Hematopoietic multipotent progenitor cell treated with erythropoietin and hydrocortisone succinate and interleukin-3 and kit ligand, for 6 days (in vitro differentiated cells): ENCODE results near the gene PCSK1N.

ENCODE experiments used
- DNase-seq: peaks from one replicate; pipeline ENCODE4 v3.0.0-alpha.2; 2015

Gene PCSK1N

GRCh38 chrX:48787505-48788443 lies 47.6 kb downstream of the PCSK1N start:
- DNase-seq, result peak; percentile 48

DNA sequence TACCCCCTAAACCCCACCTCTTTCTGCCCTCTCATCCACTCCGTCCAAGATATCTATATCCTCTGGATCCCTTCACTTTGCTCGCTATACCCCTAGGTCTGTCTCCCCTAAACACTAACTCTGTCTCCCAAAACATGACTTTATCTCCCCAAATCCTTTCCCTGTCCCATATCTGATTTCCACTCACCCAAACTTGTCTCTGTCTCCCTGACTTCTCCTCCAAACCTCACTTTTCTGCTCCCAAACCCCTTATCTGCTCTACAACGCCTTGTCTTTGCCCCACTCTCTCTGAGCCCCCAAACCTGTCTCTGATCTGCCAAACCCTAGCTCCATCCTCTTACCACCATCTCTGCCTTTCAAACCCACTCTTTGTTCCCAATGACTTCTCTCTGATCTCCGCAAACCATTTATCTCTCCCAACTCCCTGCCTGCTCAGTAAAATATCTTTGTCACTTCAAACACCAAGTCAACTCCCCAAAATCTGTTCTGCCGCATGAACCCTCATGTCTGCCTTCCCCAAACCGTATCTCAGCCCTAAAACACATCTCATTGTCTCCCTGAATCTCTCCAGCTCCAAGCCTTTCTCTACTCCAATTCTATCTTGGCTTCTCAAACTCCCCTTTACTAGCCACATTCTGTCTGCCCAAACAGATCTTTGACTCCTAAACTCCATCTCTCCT lies 48.4 kb downstream of the PCSK1N start:
- no peak for DNase-seq

- peak; percentile 86 for DNase-seq
Measured at GRCh38 chrX:48786341-48786800, 49.0 kb downstream of the PCSK1N start, which contains the start of gene GATA1. Gene GATA1, plus strand, starts transcription at chrX:48786590. Its CDS starts 4,520 bp downstream, at chrX:48791110.

DNA sequence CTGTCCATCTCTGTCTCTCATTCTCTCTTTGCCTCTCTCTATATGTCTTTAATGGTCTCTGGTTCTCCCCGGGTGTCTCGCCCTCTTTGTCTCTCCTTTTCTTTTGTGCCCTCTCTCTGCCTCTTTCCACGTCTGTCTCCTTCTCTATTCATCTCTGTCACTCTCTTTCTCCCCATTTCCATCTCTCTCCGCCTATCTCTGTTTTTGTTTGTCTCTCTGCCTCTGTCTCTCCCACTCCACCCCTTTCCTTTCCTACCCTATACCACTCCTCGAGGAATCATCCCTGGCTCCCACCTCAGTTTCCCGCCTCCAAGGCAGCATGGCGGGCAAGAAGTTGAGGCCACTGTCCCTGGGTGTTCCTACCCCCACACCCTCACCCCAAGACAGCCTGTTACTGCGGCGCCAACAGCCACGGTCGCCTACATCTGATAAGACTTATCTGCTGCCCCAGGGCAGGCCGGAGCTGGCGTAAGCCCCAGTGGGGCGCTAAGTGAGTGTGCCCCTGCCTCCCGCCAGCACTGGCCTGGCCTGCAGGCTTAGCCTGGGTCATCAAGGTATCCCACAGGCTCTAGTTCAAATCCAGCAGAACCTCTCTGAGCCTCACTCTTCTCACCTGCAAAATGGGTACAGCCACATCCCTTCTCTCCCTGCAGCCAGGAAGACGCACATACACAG lies 49.7 kb downstream of the PCSK1N start:
- peak; percentile 87 for DNase-seq

- no peak for DNase-seq
Measured at GRCh38 chrX:48785186-48785539, 50.2 kb downstream of the PCSK1N start.

DNA sequence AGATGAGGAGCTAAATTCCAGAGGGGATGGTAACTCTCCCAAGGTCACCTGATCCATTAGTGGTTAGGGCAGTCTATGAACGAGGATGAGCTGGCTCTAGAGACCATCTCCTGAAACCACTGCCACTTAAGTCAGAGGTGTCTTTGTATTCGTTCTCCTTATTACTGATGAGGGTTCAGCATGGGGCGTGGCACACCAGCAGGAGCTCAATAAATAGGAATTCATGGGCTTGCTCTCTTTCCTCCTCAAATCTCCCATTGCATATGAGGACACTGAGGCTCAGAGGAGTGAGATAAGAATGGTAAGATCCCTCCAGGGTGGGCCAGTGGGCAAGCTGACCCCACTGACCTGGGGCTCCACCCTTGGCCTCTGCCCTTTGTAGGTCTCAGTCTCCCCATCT lies 50.7 kb downstream of the PCSK1N start:
- DNase-seq, result peak; percentile 34

GRCh38 chrX:48782795-48783194 lies 52.6 kb downstream of the PCSK1N start:
- DNase-seq, result peak; percentile 93

- DNase-seq, result no peak
Measured at GRCh38 chrX:48782216-48782615, 53.2 kb downstream of the PCSK1N start.

- DNase-seq, result no peak
Measured at GRCh38 chrX:48781705-48782104, 53.7 kb downstream of the PCSK1N start.
